Stimulated activated CD4-positive, alpha-beta T cell treated with anti-CD3 and anti-CD28 coated beads, TNF-alpha, amount 100 ng/mL, for 48 hours (primary cell): Measurements from ENCODE around the gene CYP51A1.
"Not testable (repeated sequence)": the region's sequence is repeated elsewhere in the genome, so short reads cannot be mapped to it uniquely, and the experiment has no call there.

ENCODE experiments used
- DNase-seq, 3 donors: peaks; one replicate each; pipeline ENCODE4 v3.0.0-alpha.2; 2020; ENCODE audit warnings: low read depth in 3 of 3

Gene CYP51A1

GRCh38 chr7:92131093-92131492 lies 3.2 kb downstream of the CYP51A1 start:
- DNase-seq = no peak

GRCh38 chr7:92121681-92122080 lies 12.6 kb downstream of the CYP51A1 start:
- DNase-seq = no peak

- no peak for DNase-seq
Observed at GRCh38 chr7:92119213-92119759, 15.0 kb downstream of the CYP51A1 start.

GRCh38 chr7:92116949-92117348 lies 17.3 kb downstream of the CYP51A1 start:
- no peak for DNase-seq

- no peak for DNase-seq
Observed at GRCh38 chr7:92115821-92116220, 18.5 kb downstream of the CYP51A1 start.

GRCh38 chr7:92110857-92111256 lies 23.4 kb downstream of the CYP51A1 start:
- DNase-seq = no peak

- no peak for DNase-seq
Observed at GRCh38 chr7:92108821-92109220, 25.5 kb downstream of the CYP51A1 start.

GRCh38 chr7:92102862-92103261 lies 31.4 kb downstream of the CYP51A1 start:
- DNase-seq = not testable (repeated sequence)

- no peak for DNase-seq
Observed at GRCh38 chr7:92100534-92100933, 33.7 kb downstream of the CYP51A1 start.

- no peak for DNase-seq
Observed at GRCh38 chr7:92095380-92095779, 38.9 kb downstream of the CYP51A1 start.

GRCh38 chr7:92092210-92092609 lies 42.1 kb downstream of the CYP51A1 start:
- no peak for DNase-seq

GRCh38 chr7:92088266-92088665 lies 46.0 kb downstream of the CYP51A1 start:
- no peak for DNase-seq

GRCh38 chr7:92083922-92084321 lies 50.4 kb downstream of the CYP51A1 start:
- not testable (repeated sequence) for DNase-seq

GRCh38 chr7:92076509-92076908 lies 57.8 kb downstream of the CYP51A1 start:
- DNase-seq = no peak

- no peak for DNase-seq
Observed at GRCh38 chr7:92075455-92076158, 58.7 kb downstream of the CYP51A1 start.

GRCh38 chr7:92072708-92073107 lies 61.6 kb downstream of the CYP51A1 start:
- no peak for DNase-seq

- DNase-seq = no peak
Observed at GRCh38 chr7:92072121-92072520, 62.2 kb downstream of the CYP51A1 start.

GRCh38 chr7:92071032-92071431 lies 63.2 kb downstream of the CYP51A1 start:
- no peak for DNase-seq

GRCh38 chr7:92064438-92065029 lies 69.7 kb downstream of the CYP51A1 start:
- DNase-seq = no peak
